GM18526 (cell line): ENCODE measurements around the gene PRR14.

Experiments used
- POLR2A ChIP-seq: IDR thresholded peaks from 3 replicates; pipeline ENCODE4 v1.6.1; 2011; ENCODE audit not compliant: insufficient read length; ENCODE audit errors: extremely low read depth

Gene PRR14

DNA sequence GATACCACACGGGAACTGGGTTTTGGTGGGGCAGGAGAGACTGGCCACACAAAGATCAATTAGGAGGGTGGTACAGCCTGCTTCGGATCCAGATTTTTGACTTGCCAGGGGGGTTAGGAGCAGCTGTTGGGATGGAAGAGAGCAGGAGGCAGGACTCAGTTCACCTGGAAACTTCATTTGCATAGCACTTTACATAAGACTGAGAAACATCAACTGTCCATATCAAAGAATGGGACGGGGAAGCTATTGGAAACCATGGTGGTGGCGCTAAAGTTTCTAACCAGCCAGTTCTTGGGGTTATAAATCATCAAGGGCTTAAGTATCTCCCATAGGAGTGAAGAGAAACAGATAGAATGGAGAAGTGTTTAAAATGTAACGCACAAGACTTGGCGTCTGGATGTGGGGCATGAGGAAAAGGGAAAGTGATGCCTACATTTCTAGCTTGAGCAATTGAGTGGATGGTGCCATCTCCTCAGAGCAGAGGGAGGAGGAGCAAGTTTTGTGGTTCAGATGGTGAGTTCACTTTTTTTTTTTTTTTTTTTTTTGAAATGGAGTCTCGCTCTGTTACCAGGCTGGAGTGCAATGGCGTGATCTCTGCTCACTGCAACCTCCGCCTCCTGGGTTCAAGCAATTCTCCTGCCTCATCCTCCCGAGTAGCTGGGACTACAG lies 41.8 kb downstream of the PRR14 start:
- no peak for TF ChIP-seq POLR2A

DNA sequence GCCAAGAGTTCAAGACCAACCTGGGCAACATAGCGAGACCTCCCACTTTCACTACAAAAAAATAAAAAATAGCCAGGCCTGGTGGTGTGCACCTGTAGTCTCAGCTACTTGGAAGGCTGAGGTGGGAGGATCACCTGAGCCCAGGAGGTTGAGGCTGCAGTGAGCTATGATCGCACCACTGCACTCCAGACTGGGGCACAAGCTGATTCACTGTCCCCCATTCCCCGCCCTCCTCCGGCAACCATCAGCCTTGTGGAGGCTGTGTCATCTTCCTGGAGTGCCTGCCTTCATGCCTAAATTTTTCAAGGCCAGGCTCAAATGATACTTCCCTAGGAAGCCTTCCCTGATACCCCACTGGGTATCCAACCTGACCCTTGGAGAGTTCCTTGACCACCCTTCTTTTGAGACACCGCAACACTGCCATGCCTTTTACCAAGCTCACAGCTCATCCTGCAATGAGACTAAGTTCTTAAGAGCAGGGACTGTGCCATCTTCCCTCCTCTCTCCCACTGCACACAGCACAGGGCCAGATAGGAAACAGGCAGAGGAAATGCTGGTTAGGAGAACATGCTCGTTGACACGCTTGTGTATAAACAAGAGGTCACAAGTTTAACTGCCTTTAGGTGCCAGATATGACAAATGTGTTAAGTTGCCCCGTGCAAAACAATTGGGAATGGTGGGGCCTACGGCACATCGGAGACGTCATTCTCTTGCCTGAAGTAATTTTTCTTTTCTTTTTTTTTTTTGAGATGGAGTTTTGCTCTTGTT lies 44.4 kb downstream of the PRR14 start:
- TF ChIP-seq POLR2A: no peak

DNA sequence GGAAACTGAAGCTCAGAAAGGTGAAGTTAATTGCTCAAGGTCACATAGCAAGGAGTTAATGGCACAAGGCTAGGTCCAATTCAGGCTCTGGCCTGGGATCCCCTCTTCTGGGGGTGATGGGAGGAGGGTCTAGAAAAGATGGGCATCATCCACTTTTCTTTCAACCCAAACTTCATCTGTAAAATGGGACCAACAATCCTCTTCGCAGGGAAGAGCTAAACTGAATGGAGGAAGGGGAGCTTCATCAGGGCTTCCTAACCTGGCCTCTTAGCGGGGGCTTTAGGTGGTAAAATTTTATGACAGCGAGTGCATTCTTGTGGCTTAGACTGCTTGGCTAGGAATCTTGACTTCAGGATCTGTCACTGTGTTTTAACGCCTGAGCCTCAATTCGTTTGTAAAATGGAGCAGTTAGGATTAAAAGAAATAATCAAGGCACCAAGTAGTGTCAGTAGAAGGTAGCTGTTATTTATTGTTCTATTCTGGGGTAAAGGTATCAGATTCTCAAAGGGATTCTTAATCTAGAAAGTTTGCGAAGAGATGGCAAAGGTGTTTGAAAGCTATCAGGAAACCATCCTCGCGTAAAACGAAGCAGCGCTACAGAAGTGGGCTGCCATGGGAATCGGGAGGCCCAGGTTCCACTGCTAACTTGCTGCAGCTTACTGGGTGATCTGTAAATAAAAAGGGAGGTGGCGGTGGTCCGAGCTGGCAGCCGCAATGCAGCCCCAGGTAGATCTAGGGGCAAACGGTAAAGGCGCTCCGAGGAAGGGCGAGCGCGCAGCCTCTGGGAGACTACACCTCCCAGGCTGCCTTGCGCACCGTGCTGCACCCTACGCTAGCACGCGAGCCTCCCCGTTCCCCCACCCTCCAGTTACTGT lies 46.7 kb downstream of the PRR14 start:
- no peak for TF ChIP-seq POLR2A

DNA sequence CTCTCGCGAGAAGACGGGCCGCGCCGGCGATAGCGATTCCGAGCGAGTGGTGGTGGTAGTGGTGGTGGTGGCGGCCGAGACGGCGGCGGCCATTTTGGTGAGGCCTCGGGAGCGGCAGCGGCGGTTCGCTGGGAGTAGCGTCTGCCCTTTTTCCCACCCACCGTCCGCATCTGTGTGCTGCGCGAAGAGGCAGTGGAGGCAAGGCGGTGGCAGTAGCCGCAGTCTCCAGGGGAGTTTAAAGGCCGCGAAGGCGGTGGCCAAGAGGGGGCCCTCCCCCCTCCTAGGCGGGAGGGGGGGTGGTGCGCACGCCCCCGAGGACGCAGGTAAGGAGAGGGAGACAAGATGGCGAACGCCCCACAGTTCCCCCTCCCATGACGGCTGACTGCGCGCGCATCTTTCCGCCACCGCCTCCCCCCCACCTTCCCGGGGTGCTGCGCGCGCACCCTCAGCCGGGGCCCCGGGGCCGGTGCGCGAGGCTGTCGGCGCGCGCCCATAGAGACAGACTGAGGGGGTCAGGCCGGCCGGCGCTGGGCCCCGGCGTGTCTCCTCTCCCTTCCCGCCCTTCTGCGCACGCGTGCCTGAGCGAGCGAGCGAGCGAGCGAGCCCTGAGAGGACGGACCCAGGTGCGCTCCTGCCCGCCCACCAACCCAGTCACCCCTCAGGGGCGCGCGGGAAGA lies 47.5 kb downstream of the PRR14 start:
- TF ChIP-seq POLR2A: peak; percentile 88

DNA sequence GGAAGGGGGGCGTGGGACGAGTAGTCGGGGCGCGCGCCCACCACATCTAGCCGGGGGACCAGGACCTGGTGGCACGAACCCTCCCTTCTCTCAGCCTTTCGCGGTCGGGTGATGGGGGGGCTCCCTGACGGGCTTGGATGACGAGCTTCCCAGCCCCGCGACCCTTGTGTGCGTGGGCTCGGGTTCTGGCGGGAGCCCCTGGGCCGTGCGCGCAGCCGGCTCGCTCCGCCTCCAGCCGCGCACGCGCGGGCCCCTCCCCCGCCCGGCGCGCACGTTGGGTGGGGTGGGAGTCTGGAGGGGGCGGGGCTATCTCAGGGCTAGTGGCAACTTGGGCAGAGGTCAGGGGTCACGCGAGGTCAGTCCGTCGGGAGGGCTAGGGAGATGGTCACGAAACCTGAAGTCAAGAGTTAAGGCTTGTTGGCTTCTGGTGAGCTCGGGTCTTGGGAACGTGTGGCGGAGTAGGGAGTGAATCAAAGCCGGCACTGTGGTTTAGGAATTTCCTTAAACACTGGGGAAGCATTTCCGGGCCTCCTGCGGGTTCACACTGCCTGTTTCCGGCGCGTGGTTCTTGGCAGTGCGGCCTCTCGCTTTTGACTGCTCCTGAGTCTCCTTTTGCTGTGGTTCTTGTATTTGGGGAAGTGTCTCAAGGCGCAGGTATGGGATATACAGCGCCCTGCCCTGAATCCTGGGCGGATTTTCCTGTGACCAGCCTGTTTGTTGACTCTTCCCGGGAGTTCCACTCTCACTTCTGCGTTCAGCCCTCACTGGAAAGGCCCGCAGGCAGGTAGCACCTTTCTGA lies 48.3 kb downstream of the PRR14 start, which contains the start of gene SRCAP:
TSS of gene SRCAP (plus strand) at position 356 of the 799 bp plus-strand sequence. CDS start 1,654 bp downstream, outside the sequence.
- peak; percentile 50 for TF ChIP-seq POLR2A

DNA sequence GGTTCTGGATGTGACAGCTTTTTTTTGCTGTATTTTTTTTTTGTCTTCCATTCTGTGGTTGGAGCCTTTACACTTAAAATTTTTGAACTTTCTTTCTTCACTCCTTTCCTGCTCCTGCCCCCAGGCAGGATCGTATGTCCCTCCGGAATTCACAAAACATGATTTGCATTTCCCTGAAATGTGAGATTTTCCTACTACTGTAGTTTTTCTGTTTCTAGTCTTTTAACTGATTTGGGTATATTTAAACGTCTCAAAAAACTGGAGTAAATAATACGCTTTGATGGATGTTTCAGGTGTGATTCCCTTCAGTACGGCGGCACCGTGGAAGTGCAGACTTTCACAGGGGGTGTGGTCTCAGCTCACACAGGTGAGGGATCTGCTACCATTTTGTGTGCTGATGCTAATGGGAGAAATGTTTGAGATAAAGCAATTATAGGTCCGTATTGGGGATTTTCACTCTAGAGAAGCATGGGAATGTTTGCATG lies 48.9 kb downstream of the PRR14 start:
- no peak for TF ChIP-seq POLR2A

DNA sequence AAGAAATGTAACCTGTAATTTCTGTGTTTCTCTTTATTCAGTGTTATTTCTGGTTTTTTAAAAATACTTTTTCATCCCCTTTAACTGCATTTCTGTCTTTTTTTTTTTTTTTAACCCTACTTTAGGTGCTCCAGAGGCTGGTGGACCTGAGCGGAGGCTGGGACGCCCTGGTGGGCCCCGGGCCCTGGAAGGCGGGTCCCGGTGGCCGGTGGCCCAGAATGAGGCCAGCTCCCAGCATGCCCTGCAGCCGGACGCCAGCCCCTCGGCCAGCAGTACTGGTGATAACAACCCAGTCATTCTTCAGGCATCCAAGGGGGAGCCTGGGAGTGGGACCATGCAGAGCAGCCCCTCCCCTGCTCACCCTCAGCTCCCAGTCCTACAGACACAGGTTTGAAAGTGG lies 49.7 kb downstream of the PRR14 start:
- TF ChIP-seq POLR2A: no peak

DNA sequence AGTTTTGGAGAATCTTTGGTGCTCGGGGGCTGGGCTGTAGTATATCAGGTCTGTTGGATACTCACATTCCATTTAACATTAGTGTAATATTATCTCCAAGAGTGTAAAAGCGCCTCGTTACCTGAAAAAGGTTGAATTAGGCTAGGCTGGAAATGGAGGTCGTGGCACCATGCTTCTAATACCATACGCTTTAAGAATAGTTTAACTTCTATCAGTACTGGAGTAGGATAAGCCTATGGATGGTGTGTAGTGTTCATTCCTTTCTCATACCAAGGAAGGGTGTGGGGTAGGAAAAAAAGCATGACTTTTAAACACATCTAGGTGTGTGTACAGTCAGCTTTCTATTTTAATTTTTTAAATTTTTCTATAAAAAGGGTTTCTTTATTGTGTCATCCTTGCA lies 50.2 kb downstream of the PRR14 start:
- no peak for TF ChIP-seq POLR2A

DNA sequence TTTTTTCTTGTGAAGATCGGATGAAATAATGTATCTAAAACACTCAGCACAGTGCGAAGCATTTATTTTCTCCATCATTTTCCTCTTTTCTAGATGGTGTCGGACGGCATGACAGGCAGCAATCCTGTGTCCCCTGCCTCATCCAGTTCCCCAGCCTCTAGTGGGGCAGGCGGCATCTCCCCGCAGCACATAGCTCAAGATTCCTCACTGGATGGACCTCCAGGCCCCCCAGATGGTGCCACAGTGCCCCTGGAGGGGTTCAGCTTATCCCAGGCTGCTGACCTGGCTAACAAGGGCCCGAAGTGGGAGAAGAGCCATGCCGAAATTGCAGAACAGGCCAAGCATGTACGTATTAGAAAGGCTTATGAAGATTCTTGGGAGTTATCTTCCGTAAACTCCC lies 53.2 kb downstream of the PRR14 start:
- no peak for TF ChIP-seq POLR2A
